Left ventricle myocardium inferior (tissue), 1 donor: ENCODE measurements around the gene ZC3H13. TPM values are rescaled to one million over a fixed set of nuclear protein-coding genes. Genes with fewer than 3 reads are reported as not detected.

Experiments used
- DNase-seq: peaks from one replicate; pipeline ENCODE4 v3.0.0-alpha.2; 2020
- H3K27ac ChIP-seq: fragments of 200-600 bp; replicated peaks from 2 replicates; pipeline ENCODE4 v1.8.0; 2021
- H3K27me3 ChIP-seq: fragments of 200-600 bp; 2 replicates; pipeline ENCODE4 v1.8.0; 2021; ENCODE audit warnings: low read depth
- H3K36me3 ChIP-seq: fragments of 200-600 bp; 2 replicates; pipeline ENCODE4 v1.8.0; 2021
- H3K4me1 ChIP-seq: fragments of 200-600 bp; 2 replicates; pipeline ENCODE4 v1.8.0; 2021
- H3K4me3 ChIP-seq: fragments of 200-600 bp; 2 replicates; pipeline ENCODE4 v1.8.0; 2021; ENCODE audit warnings: mild to moderate bottlenecking, moderate library complexity
- H3K9me3 ChIP-seq: fragments of 200-600 bp; replicated peaks from 2 replicates; pipeline ENCODE4 v1.8.0; 2021
- intact Hi-C: fragments of 100-400 bp; cut with micrococcal nuclease; formaldehyde crosslinking; loops from one replicate; pipeline ENCODE4 v1.11.0; 2022
- total RNA-seq: library from RNA; stranded (reverse); fragmentation: NEBNext Ultra II Directional; extraction: Animal tissue kit (Norgen Biotek cat#: 25700); gene quantifications from one replicate; pipeline ENCODE4 v1.2.1, GENCODE V29; 2021
- TF ChIP-seq, protein P1 (sequence below): fragments of 200-600 bp; IDR thresholded peaks from 2 replicates; pipeline ENCODE4 v1.8.0; 2021; ENCODE audit warnings: antibody characterized with exemption, mild to moderate bottlenecking, borderline replicate concordance
- donor health status: DM: no; HTN: yes; CAD: no; lungs with severe emphysema.

The ZC3H13 gene
- total RNA-seq, 1 donor from 2014 or later, result 37.8 TPM

DNA sequence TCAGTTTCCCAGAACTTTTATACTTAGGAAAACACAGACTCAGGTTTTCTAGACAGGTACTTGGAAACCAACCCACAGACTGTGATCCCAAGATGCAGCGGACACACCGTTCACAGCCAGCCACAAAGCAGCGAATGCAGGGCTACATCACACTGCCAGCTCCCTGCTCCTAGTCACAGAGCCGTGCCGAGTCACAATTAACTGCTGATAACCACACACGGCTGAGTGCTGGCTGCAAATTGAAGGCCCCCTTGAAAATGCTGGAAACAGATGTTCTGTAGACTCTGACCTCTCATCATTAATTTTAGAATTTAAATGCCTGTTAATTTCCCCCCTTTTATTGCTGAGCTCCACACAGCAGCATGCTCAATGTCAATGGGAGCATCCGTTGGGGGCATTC, 122.4 kb downstream of the ZC3H13 start:
- H3K4me3 ChIP-seq, result no peak overlapping the region
- TF ChIP-seq, protein P1, sequence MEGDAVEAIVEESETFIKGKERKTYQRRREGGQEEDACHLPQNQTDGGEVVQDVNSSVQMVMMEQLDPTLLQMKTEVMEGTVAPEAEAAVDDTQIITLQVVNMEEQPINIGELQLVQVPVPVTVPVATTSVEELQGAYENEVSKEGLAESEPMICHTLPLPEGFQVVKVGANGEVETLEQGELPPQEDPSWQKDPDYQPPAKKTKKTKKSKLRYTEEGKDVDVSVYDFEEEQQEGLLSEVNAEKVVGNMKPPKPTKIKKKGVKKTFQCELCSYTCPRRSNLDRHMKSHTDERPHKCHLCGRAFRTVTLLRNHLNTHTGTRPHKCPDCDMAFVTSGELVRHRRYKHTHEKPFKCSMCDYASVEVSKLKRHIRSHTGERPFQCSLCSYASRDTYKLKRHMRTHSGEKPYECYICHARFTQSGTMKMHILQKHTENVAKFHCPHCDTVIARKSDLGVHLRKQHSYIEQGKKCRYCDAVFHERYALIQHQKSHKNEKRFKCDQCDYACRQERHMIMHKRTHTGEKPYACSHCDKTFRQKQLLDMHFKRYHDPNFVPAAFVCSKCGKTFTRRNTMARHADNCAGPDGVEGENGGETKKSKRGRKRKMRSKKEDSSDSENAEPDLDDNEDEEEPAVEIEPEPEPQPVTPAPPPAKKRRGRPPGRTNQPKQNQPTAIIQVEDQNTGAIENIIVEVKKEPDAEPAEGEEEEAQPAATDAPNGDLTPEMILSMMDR, result no peak
- H3K27ac ChIP-seq, result no peak overlapping the region
- H3K27me3 ChIP-seq, result peaks cover 61% of the 10 kb centered on the region
- H3K9me3 ChIP-seq, result no peaks in the 10 kb centered on the region
- intact Hi-C loops, result no loop called here
- H3K36me3 ChIP-seq, result no peaks in the 10 kb centered on the region
- DNase-seq, result no peak
- H3K4me1 ChIP-seq, result no peaks in the 10 kb centered on the region

DNA sequence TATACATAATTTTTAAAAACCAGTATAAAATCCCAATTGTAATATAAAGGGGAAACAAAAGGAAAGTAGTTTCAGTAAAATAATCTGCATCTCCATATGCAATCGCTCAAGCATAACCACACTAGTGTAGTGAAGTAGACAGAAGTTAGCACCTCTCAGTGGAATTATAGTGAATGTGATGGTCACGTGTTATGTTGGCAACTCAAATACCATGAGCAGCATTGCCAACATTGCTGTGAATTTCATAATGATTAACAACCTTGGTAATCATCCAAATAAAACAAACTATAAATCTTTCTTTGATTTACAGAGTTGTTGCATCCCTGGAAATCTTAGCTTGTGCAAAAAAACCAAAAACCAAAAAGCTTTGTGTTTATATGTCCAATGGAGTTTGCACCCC, 123.7 kb downstream of the ZC3H13 start:
- TF ChIP-seq, protein P1, result no peak
- Histone ChIP-seq H3K9me3 (no peaks in the 10 kb centered on the region), H3K27me3 (peaks cover 48% of the 10 kb centered on the region), H3K36me3 (no peaks in the 10 kb centered on the region), H3K4me3 (no peak overlapping the region), H3K4me1 (no peaks in the 10 kb centered on the region), H3K27ac (no peak overlapping the region)
- no peak for DNase-seq
- intact Hi-C loops, result no loop called here

GRCh38 chr13:45928176-45928575, 124.4 kb downstream of the ZC3H13 start:
- peaks cover 41% of the 10 kb centered on the region for H3K27me3 ChIP-seq
- intact Hi-C loops, result no loop called here
- no peak overlapping the region for H3K27ac ChIP-seq
- H3K36me3 ChIP-seq, result no peaks in the 10 kb centered on the region
- H3K4me3 ChIP-seq, result no peak overlapping the region
- TF ChIP-seq, protein P1, result no peak
- H3K9me3 ChIP-seq, result no peaks in the 10 kb centered on the region
- H3K4me1 ChIP-seq, result no peaks in the 10 kb centered on the region
- DNase-seq, result no peak

- Histone ChIP-seq H3K9me3 (no peaks in the 10 kb centered on the region), H3K4me3 (no peak overlapping the region), H3K27me3 (peaks cover 37% of the 10 kb centered on the region), H3K4me1 (no peaks in the 10 kb centered on the region), H3K36me3 (no peaks in the 10 kb centered on the region), H3K27ac (no peak overlapping the region)
- DNase-seq, result no peak
- TF ChIP-seq, protein P1, result no peak
- intact Hi-C loops, result no loop called here
Measured at GRCh38 chr13:45926741-45927140, 125.8 kb downstream of the ZC3H13 start.

DNA sequence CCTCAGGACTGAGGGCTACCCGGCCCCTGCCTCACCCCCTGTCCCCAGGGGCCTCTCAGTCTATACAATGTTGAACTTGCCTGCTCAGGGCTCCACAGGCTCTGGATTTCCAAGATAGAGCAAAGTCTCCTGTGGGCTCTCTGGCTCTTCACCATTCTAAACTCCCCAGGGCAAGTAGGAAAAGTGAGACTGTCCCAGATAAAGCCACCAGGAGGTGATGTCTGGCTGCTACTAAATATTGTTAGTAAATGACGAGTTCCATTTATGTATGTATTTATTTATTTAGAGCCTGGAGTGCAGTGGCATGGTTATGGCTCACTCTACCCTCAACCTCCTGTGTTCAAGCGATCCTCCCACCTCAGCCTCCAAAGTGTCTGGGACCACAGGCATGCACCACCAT, 127.4 kb downstream of the ZC3H13 start:
- no peak overlapping the region for H3K27ac ChIP-seq
- TF ChIP-seq, protein P1, result no peak
- peaks cover 27% of the 10 kb centered on the region for H3K27me3 ChIP-seq
- H3K9me3 ChIP-seq, result no peaks in the 10 kb centered on the region
- H3K4me1 ChIP-seq, result no peaks in the 10 kb centered on the region
- no peak for DNase-seq
- no peak overlapping the region for H3K4me3 ChIP-seq
- no peaks in the 10 kb centered on the region for H3K36me3 ChIP-seq
- intact Hi-C loops, result no loop called here
